DMS 273 (cell line): ENCODE measurements around the gene SKI.

Experiments
- DNase-seq: peaks from one replicate; lab custom pipeline; 2025; ENCODE audit not compliant: unreplicated experiment; lab: John Stamatoyannopoulos, UW

Gene SKI

DNA sequence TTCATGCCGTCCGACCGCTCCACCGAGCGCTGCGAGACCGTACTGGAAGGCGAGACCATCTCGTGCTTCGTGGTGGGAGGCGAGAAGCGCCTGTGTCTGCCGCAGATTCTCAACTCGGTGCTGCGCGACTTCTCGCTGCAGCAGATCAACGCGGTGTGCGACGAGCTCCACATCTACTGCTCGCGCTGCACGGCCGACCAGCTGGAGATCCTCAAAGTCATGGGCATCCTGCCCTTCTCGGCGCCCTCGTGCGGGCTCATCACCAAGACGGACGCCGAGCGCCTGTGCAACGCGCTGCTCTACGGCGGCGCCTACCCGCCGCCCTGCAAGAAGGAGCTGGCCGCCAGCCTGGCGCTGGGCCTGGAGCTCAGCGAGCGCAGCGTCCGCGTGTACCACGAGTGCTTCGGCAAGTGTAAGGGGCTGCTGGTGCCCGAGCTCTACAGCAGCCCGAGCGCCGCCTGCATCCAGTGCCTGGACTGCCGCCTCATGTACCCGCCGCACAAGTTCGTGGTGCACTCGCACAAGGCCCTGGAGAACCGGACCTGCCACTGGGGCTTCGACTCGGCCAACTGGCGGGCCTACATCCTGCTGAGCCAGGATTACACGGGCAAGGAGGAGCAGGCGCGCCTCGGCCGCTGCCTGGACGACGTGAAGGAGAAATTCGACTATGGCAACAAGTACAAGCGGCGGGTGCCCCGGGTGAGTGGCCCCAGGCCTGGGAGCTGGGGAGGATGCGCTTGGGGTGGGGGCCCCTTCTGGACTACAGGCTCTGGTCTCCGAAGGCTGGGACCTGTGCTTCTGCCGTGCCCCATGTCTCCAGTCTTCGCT lies 1.1 kb downstream of the SKI start:
- peak; percentile 86 for DNase-seq

DNA sequence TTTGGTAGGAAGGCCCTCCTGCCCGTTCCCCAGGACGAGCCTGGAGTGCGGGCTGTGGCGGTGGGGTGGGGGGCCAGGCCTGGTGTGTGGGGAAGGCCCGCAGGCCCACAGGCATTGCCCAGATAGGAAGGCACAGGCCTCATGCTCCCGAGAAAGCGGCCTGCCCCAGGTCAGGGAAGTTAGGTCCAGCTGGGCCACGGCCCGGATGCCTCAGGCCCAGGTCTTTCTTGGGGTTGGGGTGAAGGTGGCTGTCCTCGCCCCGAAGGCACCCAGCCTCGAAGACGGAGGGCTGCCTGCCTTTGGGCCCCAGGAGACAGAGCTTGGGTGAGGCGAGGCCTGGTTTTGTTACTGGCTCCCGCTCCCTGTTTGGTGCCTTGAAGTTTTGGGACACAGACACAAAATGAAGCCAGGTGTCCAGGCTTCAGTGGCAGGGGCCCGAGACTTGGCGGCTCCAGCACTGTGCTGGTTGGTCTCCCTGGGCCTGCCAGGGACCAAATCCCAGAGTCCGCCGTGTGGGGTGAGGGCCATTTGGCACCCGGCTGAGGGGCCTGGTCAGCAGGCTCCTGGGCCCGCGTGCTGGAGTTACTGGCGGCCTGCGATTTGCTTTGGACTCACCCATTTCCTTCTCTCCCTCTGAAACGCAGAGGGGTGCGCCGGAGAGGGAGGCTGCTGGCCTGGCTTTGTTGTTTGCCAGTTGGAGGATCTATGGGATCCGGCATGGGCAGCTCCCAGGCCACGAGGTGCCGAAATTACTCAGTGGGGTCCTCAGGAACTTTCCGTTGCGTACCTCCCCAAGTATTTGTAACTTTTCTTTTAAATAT lies 2.0 kb downstream of the SKI start:
- peak; percentile 70 for DNase-seq

DNA sequence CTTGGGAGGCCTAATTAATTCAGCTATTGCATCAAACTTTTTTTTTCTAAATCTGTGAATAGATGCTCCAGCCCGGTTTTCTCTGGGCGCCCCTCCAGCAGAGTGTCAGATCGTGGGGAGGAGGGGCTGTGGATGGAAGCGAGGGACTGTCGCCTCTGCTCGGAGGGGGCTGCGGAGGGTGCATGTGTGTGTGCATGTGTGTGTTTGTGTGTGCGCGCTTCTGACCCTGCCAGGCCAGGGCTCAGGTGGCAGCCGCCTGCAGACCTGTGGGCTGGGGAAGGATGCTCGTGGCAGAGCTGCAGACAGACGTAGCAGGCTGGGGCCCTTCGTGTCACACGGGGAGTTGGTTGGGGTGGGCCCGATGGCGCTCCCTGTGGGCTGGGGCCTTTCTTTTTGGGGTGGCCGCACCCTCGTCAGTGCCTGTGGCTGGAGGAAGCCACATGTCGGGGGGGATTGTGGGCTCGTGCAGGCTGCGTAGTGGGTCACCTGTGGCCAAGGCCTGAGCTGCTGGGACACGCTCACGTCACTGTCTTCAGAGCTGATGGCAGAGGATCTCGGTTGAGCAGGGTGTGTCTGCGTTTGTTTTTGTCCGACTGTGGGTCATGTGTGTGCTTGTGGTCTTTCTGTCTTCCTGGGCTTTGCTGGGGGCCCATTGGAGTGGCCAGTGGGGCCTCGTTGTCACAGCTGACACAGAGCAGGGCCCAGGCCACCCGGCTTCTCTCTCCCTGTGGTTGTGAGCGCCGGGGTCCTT lies 2.8 kb downstream of the SKI start:
- peak; percentile 71 for DNase-seq

- DNase-seq, result peak; percentile 84
These were observed 3.6 kb downstream of the SKI start for GRCh38 chr1:2231532-2232254.

DNA sequence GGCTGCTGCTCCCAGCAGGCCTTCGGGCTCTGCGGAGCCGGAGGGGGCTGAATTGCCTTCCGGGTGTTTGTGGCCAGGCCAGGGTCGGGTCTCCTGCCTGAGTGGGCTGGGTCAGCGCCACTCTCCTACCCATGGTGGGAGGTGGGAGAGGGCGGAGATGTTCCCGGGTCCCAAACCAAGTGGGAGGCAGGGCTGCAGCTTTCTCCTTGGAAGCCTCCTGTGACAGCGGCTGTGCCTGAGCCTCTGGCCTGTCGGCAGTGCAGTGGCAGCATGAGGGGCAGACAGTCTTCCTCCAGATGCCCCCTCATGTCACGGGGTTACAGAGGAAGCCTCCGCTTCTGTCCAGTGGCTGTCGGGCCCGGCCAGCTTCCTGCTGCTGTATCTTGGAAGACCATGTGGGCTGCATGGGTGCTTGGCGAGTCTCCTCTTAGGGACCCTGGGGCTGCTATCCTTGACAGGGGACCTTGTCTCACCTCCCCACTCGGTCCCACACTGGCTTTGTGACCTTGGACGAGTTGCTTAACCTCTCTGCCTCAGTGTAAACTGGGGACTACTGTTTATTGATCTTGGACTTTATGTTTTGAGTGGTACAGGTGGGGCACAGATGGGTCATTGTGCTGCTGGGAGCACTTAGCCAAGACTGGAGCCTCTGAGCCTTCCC lies 4.3 kb downstream of the SKI start:
- DNase-seq, result no peak

DNA sequence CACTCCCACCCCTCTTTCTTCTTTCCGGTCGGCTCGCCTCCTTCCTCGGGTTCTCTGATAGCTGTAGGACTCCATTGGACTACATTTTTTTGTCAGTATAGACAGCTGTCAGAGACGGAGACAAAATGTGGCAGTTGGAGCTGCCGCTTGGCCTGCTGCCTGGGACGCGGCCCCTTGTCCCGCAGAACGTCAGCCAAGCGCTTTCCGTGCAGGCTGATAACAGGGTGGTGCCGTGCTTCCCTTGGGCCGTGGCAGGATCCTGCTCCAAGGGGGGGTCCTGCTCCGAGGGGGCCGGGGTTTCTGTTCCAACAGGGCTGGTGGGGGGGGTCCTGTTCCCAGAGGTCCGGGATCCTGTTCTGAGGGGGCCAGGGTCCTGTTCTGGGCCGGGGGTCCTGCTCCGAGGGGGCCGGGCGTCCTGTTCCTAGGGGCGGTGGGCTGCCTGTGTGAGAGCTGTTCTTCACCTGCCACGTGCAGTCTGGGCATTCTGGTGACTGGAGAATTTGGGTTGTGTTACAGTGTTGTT lies 4.9 kb downstream of the SKI start:
- peak; percentile 76 for DNase-seq

DNA sequence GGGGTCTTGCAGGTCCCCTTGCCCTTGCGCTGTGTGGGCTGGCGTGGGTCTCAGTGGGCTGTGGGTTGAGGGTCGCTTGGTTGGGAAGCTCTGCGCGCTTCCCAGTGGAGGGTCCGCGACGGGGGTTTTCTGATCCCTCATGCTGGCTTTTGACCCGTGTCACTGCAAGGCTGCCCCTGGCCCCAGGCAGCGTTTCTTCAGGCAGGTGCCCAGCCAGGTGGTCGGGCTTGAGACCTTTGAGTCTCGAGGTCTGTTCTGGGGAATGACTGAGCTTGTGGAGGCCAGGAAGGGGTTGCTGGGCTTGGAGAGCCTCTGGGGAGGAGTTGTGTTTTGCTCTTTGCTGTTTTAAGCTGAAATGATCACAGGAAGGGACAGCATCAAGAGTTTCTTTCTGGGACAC lies 5.3 kb downstream of the SKI start:
- DNase-seq, result no peak

GRCh38 chr1:2233997-2234761 lies 6.1 kb downstream of the SKI start:
- DNase-seq, result no peak

- DNase-seq, result no peak
These were observed 6.6 kb downstream of the SKI start for GRCh38 chr1:2234762-2235113.

- no peak for DNase-seq
These were observed 7.3 kb downstream of the SKI start for GRCh38 chr1:2235300-2235998.

GRCh38 chr1:2236695-2237677 lies 8.9 kb downstream of the SKI start:
- no peak for DNase-seq

GRCh38 chr1:2237773-2238172 lies 9.7 kb downstream of the SKI start:
- DNase-seq, result no peak

DNA sequence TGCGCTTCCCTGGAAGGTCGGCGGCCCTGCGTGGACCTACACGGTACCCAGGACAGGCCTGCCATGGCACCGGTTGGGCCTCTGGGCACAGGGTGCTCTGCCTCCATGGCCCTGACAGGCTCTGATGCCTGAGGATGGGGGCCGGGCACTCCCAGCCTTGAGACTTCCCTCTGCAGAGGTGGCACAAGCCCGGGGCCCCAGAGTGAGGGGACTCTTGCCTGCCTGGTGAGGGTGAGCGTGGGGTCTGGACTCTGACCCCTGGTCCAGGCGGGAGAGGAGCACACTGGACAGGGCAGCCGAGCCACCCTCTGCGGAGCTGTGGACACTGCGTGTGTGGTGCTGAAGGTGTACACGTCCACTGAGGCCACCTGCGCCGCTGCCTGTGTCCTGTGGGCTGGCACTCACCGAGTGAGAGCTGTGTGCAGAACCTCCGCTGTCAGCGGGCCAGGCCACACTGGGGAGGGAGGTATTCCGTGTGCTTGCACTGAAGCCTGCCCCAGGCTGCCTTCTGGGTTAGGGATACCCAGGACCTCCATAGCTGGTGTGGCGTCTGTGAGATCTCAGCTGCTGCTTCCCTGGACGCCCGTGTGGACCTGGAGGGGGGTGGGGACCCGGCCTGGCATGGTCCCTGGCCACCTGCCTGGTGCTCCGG lies 10.4 kb downstream of the SKI start:
- DNase-seq, result no peak

GRCh38 chr1:2239013-2239370 lies 10.9 kb downstream of the SKI start:
- DNase-seq, result no peak

DNA sequence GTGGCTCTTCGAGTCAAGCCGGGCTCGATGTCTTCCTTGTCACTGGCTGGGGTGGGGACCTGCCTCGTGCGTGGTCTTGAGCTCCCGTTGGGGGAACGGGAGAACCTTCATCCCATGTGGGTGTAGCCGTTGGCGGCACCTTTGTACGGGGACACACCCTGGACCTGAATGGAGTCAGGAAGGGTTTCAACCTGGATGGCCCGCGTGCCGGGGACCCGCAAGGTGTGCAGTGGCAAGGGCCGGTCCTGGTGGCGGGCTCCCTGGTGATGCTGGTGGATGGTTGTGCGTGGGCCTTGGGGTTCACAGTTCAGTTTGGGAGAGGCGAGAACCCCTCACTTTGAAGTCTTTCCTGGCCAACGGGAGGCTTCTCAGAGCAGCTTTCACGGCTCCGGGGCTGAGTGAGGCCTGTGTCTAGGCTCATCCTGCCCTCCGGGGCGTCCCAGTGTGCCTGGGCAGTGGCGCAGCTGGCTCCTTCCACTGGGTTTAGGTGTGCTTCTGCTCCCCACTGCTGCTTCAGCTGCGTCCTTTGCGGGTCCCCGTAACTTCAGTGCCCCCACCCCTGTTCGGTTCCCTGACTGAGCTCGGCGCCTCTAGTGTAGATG lies 11.4 kb downstream of the SKI start:
- no peak for DNase-seq

GRCh38 chr1:2240270-2241156 lies 12.4 kb downstream of the SKI start:
- no peak for DNase-seq
